ENCODE data around the gene MPPED2. TPM values are rescaled to one million over a fixed set of nuclear protein-coding genes. Genes with fewer than 3 reads are reported as not detected.

The MPPED2 gene
- total RNA-seq, 1 experiment from 2014 or later = 4.7 TPM

- Histone ChIP-seq H4K5ac (ENCODE audit: insufficient read length, low read depth, low read length) (no peak overlapping the region), H3K4me2 (ENCODE audit: insufficient read depth, insufficient read length, low read length) (no peak overlapping the region), H3K18ac (ENCODE audit: insufficient read length, low read depth, low read length) (no peak overlapping the region), H3K9ac (ENCODE audit: extremely low read depth, insufficient read length, low read length) (no peak overlapping the region), H3K9me3 (ENCODE audit: control insufficient read depth, low read depth, low read length) (no peaks in the 10 kb centered on the region), H3T11ph (ENCODE audit: low read length) (no peak overlapping the region), H3K27me3 (ENCODE audit: insufficient read depth, low read length) (no peaks in the 10 kb centered on the region), H2BK5ac (ENCODE audit: insufficient read length, low read length) (no peak overlapping the region), H3K79me2 (ENCODE audit: insufficient read depth, low read length) (no peaks in the 10 kb centered on the region), H3K4ac (ENCODE audit: low read depth, low read length) (no peak overlapping the region), H2BK120ac (ENCODE audit: low read depth, low read length, poor library complexity, severe bottlenecking) (no peak overlapping the region), H2BK12ac (ENCODE audit: insufficient read length, low read depth, low read length) (no peak overlapping the region), H2AFZ (ENCODE audit: low read length) (no peak overlapping the region), H3K56ac (ENCODE audit: insufficient read length, low read depth, low read length) (no peak overlapping the region), H3K4me1 (ENCODE audit: insufficient read depth, low read length) (no peaks in the 10 kb centered on the region), H2AK5ac (ENCODE audit: insufficient read length, low read length) (no peak overlapping the region), H4K91ac (ENCODE audit: insufficient read length, low read depth, low read length) (no peak overlapping the region), H2BK15ac (ENCODE audit: low read depth, low read length) (no peak overlapping the region), H4K20me1 (ENCODE audit: control insufficient read depth, insufficient read depth, insufficient read length) (no peaks in the 10 kb centered on the region), H3K14ac (ENCODE audit: insufficient read depth, low read length) (no peak overlapping the region), H4K8ac (replicated peaks; ENCODE audit: insufficient read length, low read depth, low read length) (no peak overlapping the region), H3K23ac (ENCODE audit: insufficient read length, low read depth, low read length) (no peak overlapping the region), H3K79me1 (ENCODE audit: insufficient read depth, low read depth, low read length, poor library complexity, severe bottlenecking) (no peaks in the 10 kb centered on the region), H2BK20ac (ENCODE audit: low read depth, low read length, poor library complexity, severe bottlenecking) (no peak overlapping the region), H3K27ac (ENCODE audit: insufficient read length, low read depth, low read length) (no peak overlapping the region), H3K23me2 (ENCODE audit: insufficient read length, low read depth, low read length, poor library complexity, severe bottlenecking) (no peaks in the 10 kb centered on the region)
- peaks cover 6 to 8% of the 10 kb centered on the region in 2 experiments; a peak in 3 of 5 replicates for H3K9me3 Mint-ChIP-seq
- WGBS (ENCODE audit: extremely low coverage, insufficient read length, low lambda C conversion rate) = no CpG with 5 or more reads among the region's 5 CpGs
- no peak for TF ChIP-seq CTCF (conservative IDR thresholded peaks at IDR 0.05)
- H3K4me3 Mint-ChIP-seq = no peak overlapping the region
- peaks cover under 1 to 6% (median 1%) of the 10 kb centered on the region in 3 experiments; a peak in 5 of 7 replicates for H3K36me3 Mint-ChIP-seq (ENCODE audit: insufficient read depth in 1 of 3, low read depth in 3 of 3)
- no peaks in the 10 kb centered on the region; the same call in 1 of the 2 replicates for H3K27me3 Mint-ChIP-seq (ENCODE audit: low read depth)
- no peak for DNase-seq
- no peak overlapping the region for H3K27ac Mint-ChIP-seq
- no peaks in the 10 kb centered on the region; a peak in 1 of 4 replicates for H3K4me1 Mint-ChIP-seq
Observed at GRCh38 chr11:30392221-30392784, 193.8 kb downstream of the MPPED2 start.

Measured in H9 (cell line).